GM19099 (cell line): Measurements from ENCODE around the gene ZNF407.

Experiments
- POLR2A ChIP-seq: IDR thresholded peaks from 3 replicates; pipeline ENCODE4 v1.6.1; 2011; ENCODE audit warnings: low read depth; ENCODE audit not compliant: insufficient read length; ENCODE audit errors: extremely low read depth

The ZNF407 gene

GRCh38 chr18:74742573-74743243, 145.0 kb downstream of the ZNF407 start:
- TF ChIP-seq POLR2A: no peak

- TF ChIP-seq POLR2A: no peak
Measured at GRCh38 chr18:74745633-74746403, 148.1 kb downstream of the ZNF407 start.

DNA sequence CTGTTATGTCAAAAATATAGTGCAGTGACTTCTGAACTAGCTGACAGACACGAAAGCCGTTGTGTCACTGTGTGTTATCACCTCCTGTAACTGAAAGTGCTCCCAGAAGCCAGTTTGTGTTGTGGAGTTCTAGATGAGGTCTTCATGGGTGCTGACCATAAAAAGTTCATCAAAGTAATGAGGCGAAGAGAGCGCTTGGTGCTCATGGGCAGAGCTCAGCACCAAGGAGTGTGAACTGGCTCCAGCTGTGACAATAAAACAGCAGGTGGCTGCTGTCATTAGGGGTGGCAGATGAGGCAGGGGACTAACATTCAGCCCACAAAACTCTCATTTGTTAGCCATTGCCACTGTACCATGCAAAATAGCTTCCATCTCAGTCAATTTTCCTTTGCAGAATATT, 151.1 kb downstream of the ZNF407 start:
- TF ChIP-seq POLR2A: no peak

- TF ChIP-seq POLR2A: no peak
Measured at GRCh38 chr18:74758995-74759394, 161.3 kb downstream of the ZNF407 start.

- no peak for TF ChIP-seq POLR2A
Measured at GRCh38 chr18:74760026-74760425, 162.4 kb downstream of the ZNF407 start.

GRCh38 chr18:74760436-74760835, 162.8 kb downstream of the ZNF407 start:
- no peak for TF ChIP-seq POLR2A

- TF ChIP-seq POLR2A: no peak
Measured at GRCh38 chr18:74766251-74766650, 168.6 kb downstream of the ZNF407 start.

DNA sequence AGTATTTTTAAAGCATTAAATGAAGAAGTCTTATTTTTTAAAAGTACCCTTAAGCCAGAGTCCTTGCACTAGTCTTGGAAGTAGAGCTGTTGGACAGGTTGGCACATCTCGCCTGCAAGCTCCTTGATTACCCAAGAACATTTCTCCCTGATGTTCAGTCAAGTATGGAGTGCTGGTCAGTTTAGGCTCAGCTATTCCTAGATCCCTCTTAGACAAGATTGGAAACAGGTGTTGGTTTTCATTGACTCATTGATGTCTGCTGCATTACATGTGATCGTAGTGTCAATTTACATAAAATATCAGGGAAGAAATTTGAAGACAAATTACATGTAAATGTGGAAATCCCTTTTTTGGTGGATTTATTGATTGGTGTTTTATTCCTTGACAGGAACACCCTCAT, 170.4 kb downstream of the ZNF407 start:
- no peak for TF ChIP-seq POLR2A

DNA sequence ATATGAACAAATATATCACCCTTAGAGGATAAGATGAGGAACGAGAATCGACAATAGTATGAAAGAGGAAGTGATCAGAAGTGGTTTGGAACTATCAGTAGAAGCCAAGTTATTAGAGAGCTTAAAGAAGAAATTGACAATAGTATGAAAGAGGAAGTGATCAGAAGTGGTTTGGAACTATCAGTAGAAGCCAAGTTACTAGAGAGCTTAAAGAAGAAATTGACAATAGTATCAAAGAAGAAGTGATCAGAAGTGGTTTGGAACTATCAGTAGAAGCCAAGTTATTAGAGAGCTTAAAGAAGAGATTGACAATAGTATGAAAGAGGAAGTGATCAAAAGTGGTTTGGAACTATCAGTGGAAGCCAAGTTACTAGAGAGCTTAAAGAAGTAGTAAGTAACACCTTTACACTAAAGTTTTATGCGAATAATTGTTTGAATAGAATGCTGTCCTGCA, 175.5 kb downstream of the ZNF407 start:
- TF ChIP-seq POLR2A: no peak

DNA sequence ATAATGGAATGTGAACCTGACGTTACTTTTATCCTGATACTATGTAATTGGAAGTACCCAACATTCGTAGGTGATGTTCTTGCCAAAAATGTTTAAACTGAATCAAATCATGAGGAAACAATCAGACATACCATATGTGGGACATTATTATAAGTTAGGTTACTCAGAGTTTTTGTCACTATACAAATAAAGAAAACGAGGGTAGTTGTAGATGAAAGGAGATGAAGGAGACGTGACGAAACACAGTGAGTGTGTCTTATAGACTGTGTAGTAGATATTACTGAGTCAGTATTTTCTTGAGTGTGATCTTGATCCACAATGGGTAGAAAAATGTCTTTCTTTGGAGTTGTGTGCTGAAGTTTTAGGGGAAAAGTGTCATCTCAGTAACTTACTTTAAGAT, 176.8 kb downstream of the ZNF407 start:
- TF ChIP-seq POLR2A: no peak

- TF ChIP-seq POLR2A: no peak
Measured at GRCh38 chr18:74775239-74775638, 177.6 kb downstream of the ZNF407 start.

- TF ChIP-seq POLR2A: no peak
Measured at GRCh38 chr18:74778191-74778847, 180.6 kb downstream of the ZNF407 start.

DNA sequence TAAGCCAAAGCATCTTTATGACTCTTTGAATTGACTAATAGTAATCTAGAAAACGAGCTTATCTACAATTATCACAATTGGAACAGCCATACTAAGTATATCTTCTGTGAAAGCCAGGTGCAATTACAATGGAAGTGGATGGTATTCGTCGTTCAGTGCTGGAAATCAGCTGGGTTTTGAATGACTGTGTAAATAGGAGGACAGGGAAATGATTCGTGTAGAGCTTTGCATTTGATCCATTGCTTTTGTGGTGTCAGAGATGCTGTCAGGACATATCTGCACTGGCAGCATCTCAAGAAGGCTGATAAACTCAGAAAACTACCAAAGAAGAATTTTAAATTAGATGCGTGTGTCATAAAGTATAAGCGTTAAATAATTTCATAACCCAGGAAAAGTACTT, 187.1 kb downstream of the ZNF407 start:
- no peak for TF ChIP-seq POLR2A

DNA sequence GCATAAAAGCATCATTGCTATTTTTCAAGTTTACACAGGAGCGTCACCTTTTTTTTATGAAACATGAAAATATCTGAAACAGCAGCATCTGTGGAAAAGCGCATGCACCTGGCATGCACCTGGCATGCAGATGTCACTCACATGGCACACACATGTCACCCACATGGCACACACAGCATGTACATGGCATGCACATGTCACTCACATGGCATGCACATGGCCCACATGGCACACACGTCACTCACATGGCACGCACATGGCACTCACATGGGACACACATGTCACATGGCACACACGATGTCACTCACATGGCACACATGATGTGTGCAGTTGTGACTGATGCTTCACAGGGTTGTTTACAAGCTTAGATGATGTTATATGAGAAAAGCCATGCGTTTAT, 188.0 kb downstream of the ZNF407 start:
- no peak for TF ChIP-seq POLR2A

- TF ChIP-seq POLR2A: no peak
Measured at GRCh38 chr18:74788657-74789056, 191.0 kb downstream of the ZNF407 start.

DNA sequence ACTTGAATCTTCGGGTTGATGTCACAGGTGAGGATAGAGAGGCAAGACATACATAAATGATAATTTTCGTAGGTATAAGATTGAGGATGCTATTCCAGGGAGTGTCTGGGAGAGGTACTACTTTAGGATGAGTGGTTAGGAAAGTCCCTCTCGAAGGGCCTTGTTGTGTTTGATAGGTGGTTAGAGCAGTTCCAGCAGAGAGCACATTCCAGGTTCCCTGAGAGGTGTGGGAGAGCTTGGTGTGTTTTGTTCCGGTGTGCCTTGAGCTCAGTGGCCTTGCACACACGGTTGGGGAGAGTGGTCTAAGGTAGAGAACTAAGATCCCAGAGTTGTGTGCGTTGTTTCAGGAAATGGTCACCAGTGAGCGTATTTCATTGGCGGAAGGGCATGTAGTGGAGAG, 191.4 kb downstream of the ZNF407 start:
- TF ChIP-seq POLR2A: no peak

- TF ChIP-seq POLR2A: no peak
Measured at GRCh38 chr18:74790451-74790850, 192.8 kb downstream of the ZNF407 start.
